ENCODE data around the gene RABGAP1. TPM values are rescaled to one million over a fixed set of nuclear protein-coding genes. Genes with fewer than 3 reads are reported as not detected.

The RABGAP1 gene
- polyA plus RNA-seq, 1 of the 3 experiments (the other 2 are of a cell fraction) = 20.2 TPM

DNA sequence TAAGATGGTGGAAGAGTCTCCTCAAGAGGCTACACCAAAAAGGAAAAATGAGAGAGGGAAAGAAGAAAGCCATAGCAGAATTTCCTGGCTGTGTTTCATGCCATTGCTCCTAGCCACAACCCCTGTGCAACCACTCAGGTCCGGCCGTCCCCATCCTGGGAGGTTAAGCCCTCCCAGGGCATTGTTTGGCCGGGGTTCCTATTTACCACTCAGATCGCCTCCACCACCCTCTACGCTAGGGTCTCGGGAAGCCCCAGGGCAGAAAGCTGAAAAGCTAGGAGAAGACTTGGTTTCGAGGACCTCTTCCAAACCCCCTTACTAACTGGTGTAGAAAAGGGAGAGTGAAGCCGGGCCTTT is 36.4 kb upstream of the RABGAP1 start (continued):
- no peak for TF ChIP-seq GABPA (IDR thresholded peaks at IDR 0.05; ENCODE audit: low read depth)
- TF ChIP-seq EP300 (IDR thresholded peaks at IDR 0.05; ENCODE audit: borderline replicate concordance in 1 of 2, low read depth in 1 of 2, low read length in 1 of 2) = no peak
- no peak for TF ChIP-seq RXRA (IDR thresholded peaks at IDR 0.05; ENCODE audit: borderline replicate concordance, low read depth)
- no peak for TF ChIP-seq TEAD4 (IDR thresholded peaks at IDR 0.05; ENCODE audit: borderline replicate concordance, insufficient read depth)
- no peak for TF ChIP-seq NFIC (IDR thresholded peaks at IDR 0.05; ENCODE audit: borderline replicate concordance)
- TF ChIP-seq, protein P1, sequence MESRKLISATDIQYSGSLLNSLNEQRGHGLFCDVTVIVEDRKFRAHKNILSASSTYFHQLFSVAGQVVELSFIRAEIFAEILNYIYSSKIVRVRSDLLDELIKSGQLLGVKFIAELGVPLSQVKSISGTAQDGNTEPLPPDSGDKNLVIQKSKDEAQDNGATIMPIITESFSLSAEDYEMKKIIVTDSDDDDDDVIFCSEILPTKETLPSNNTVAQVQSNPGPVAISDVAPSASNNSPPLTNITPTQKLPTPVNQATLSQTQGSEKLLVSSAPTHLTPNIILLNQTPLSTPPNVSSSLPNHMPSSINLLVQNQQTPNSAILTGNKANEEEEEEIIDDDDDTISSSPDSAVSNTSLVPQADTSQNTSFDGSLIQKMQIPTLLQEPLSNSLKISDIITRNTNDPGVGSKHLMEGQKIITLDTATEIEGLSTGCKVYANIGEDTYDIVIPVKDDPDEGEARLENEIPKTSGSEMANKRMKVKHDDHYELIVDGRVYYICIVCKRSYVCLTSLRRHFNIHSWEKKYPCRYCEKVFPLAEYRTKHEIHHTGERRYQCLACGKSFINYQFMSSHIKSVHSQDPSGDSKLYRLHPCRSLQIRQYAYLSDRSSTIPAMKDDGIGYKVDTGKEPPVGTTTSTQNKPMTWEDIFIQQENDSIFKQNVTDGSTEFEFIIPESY (IDR thresholded peaks at IDR 0.05; ENCODE audit: borderline replicate concordance, low read depth) = no peak
- no peak for TF ChIP-seq FOXJ3 (CRISPR knock-in tag; IDR thresholded peaks at IDR 0.05)
- no peak for TF ChIP-seq TCF12 (IDR thresholded peaks at IDR 0.05)
- TF ChIP-seq POLR2AphosphoS5 (IDR thresholded peaks at IDR 0.05; ENCODE audit: low read depth, low read length) = peak; percentile 32; the same call in 1 of the 2 replicates
- TF ChIP-seq TAF1 (IDR thresholded peaks at IDR 0.05; ENCODE audit: borderline replicate concordance, low read depth, low read length) = peak; percentile 45; the same call in 1 of the 2 replicates
- TF ChIP-seq EZH2phosphoT487 (IDR thresholded peaks at IDR 0.05; ENCODE audit: borderline replicate concordance, low read depth) = no peak
- TF ChIP-seq, protein P2, sequence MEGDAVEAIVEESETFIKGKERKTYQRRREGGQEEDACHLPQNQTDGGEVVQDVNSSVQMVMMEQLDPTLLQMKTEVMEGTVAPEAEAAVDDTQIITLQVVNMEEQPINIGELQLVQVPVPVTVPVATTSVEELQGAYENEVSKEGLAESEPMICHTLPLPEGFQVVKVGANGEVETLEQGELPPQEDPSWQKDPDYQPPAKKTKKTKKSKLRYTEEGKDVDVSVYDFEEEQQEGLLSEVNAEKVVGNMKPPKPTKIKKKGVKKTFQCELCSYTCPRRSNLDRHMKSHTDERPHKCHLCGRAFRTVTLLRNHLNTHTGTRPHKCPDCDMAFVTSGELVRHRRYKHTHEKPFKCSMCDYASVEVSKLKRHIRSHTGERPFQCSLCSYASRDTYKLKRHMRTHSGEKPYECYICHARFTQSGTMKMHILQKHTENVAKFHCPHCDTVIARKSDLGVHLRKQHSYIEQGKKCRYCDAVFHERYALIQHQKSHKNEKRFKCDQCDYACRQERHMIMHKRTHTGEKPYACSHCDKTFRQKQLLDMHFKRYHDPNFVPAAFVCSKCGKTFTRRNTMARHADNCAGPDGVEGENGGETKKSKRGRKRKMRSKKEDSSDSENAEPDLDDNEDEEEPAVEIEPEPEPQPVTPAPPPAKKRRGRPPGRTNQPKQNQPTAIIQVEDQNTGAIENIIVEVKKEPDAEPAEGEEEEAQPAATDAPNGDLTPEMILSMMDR (IDR thresholded peaks at IDR 0.05) = no peak
- TF ChIP-seq NRF1 (IDR thresholded peaks at IDR 0.05; ENCODE audit: low read depth, low read length) = no peak
- TF ChIP-seq FOSL2 (IDR thresholded peaks at IDR 0.05; ENCODE audit: borderline replicate concordance, low read depth) = no peak
- TF ChIP-seq CHD2 (IDR thresholded peaks at IDR 0.05; ENCODE audit: low read length, partially characterized antibody) = no peak
- TF ChIP-seq, protein P3, sequence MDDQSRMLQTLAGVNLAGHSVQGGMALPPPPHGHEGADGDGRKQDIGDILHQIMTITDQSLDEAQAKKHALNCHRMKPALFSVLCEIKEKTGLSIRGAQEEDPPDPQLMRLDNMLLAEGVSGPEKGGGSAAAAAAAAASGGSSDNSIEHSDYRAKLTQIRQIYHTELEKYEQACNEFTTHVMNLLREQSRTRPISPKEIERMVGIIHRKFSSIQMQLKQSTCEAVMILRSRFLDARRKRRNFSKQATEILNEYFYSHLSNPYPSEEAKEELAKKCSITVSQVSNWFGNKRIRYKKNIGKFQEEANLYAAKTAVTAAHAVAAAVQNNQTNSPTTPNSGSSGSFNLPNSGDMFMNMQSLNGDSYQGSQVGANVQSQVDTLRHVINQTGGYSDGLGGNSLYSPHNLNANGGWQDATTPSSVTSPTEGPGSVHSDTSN (IDR thresholded peaks at IDR 0.05) = no peak
- 0 out of 2 replicates have a peak, but pooled peaks have one; percentile 48 for TF ChIP-seq SIN3A (IDR thresholded peaks at IDR 0.05; ENCODE audit: borderline replicate concordance, low read depth, low read length)
- TF ChIP-seq SMC3 (IDR thresholded peaks at IDR 0.05; ENCODE audit: low read depth, low read length) = no peak
